Kidney epithelial cell (primary cell): ENCODE results near the gene UTP20. TPM values are rescaled to one million over a fixed set of nuclear protein-coding genes. Genes with fewer than 3 reads are reported as not detected.
A peak's percentile ranks its signal among the peaks of the same experiment; 100 is the strongest.

Experiments used
- DNase-seq: peaks from one replicate; pipeline ENCODE4 v3.0.0-alpha.2; 2010; ENCODE audit warnings: low read depth
- H3K27me3 ChIP-seq: 2 replicates; pipeline ENCODE4 v1.6.0; 2011; ENCODE audit warnings: low read length; ENCODE audit not compliant: control insufficient read depth, insufficient read depth
- H3K36me3 ChIP-seq: 2 replicates; pipeline ENCODE4 v1.5.1; 2011; ENCODE audit warnings: low read length; ENCODE audit not compliant: control insufficient read depth, insufficient read depth
- H3K4me3 ChIP-seq: 2 replicates; pipeline ENCODE4 v1.5.1; 2011; ENCODE audit warnings: low read depth, mild to moderate bottlenecking, control low read depth, low read length
- CTCF ChIP-seq: IDR thresholded peaks from 2 replicates; pipeline ENCODE4 v1.5.1; 2011; ENCODE audit warnings: mild to moderate bottlenecking, moderate library complexity, low read length, control low read depth, inconsistent platforms; ENCODE audit not compliant: insufficient read depth, poor library complexity, severe bottlenecking
- total RNA-seq: library from RNA; depleted of rRNA; stranded (reverse); fragments of >200 nt; gene quantifications from 2 replicates; pipeline ENCODE4 v1.2.3, GENCODE V29; 2015

UTP20 gene
- total RNA-seq = 16.5 and 17.7 TPM in 2 replicates

- H3K4me3 ChIP-seq = peak within 1 kb of the TSS; percentile 84
- DNase-seq = peak; percentile 47
- H3K27me3 ChIP-seq = no peaks in the 10 kb centered on the region
- TF ChIP-seq CTCF = no peak
- no peaks in the 10 kb centered on the region for H3K36me3 ChIP-seq
Observed at GRCh38 chr12:101280006-101280505, at the start of gene UTP20. Gene UTP20, plus strand, starts transcription at chr12:101280105. Its CDS starts 178 bp downstream, at chr12:101280283.

- Histone ChIP-seq H3K27me3 (no peaks in the 10 kb centered on the region), H3K4me3 (no peak overlapping the region), H3K36me3 (no peaks in the 10 kb centered on the region)
- DNase-seq = peak; percentile 82
- no peak for TF ChIP-seq CTCF
Observed at GRCh38 chr12:101230547-101230946, 49.4 kb upstream of the UTP20 start.

- no peak for DNase-seq
- TF ChIP-seq CTCF = no peak
- no peak overlapping the region for H3K4me3 ChIP-seq
- no peaks in the 10 kb centered on the region for H3K36me3 ChIP-seq
- no peaks in the 10 kb centered on the region for H3K27me3 ChIP-seq
Observed at GRCh38 chr12:101231636-101232035, 48.3 kb upstream of the UTP20 start.

DNA sequence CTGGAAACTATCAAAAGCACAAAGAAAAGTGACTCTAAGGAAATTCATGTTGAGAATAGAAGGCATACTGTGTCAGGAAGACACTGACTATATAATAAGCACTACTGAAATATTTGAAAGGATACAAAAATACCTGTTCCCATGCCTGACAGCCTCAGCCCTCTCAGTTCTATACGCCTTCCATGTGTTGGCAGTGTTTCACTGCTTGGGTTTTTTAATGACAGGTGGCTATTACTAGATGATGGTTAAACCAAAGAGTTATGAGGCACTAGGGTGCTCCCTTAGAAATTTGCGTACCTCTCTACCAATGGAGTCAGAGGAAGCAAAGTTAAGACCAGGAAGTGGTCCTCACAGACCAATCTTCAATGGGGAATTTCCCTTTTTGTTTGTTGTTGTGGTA is 44.2 kb upstream of the UTP20 start:
- TF ChIP-seq CTCF = no peak
- no peaks in the 10 kb centered on the region for H3K27me3 ChIP-seq
- H3K4me3 ChIP-seq = no peak overlapping the region
- no peak for DNase-seq
- no peaks in the 10 kb centered on the region for H3K36me3 ChIP-seq

GRCh38 chr12:101238306-101238705 is 41.6 kb upstream of the UTP20 start:
- DNase-seq = no peak
- no peak for TF ChIP-seq CTCF
- Histone ChIP-seq H3K27me3 (no peaks in the 10 kb centered on the region), H3K4me3 (no peak overlapping the region), H3K36me3 (no peaks in the 10 kb centered on the region)

- no peaks in the 10 kb centered on the region for H3K36me3 ChIP-seq
- no peak overlapping the region for H3K4me3 ChIP-seq
- H3K27me3 ChIP-seq = no peaks in the 10 kb centered on the region
- no peak for DNase-seq
- TF ChIP-seq CTCF = no peak
Observed at GRCh38 chr12:101238800-101239329, 41.0 kb upstream of the UTP20 start.
